Stimulated activated naive B cell treated with anti-CD40 and anti-IgM and Interleukin-4, amounts not matched to agents 10 μg/mL and 1 μg/mL and 100 μg/mL, for 72 hours (primary cell): ENCODE data around the gene TACR3.
"Not testable (repeated sequence)": the region's sequence is repeated elsewhere in the genome, so short reads cannot be mapped to it uniquely, and the experiment has no call there.

Source experiments
- ATAC-seq, 2 donors: fragments of 150-1000 bp; cut with Tn5 transposase; replicated peaks; 2 replicates each; pipeline ENCODE4 v1.10.0; 2021; ENCODE audit warnings: moderate library complexity in 1 of 2
- DNase-seq: peaks from one replicate; pipeline ENCODE4 v3.0.0; 2021
- H3K27ac Mint-ChIP-seq: one replicate; pipeline ENCODE4 v1.8.0; 2022; ENCODE audit warnings: mild to moderate bottlenecking, mixed read lengths
- H3K27me3 Mint-ChIP-seq, 2 donors: one replicate each; pipeline ENCODE4 v1.8.0; 2022; ENCODE audit warnings: mixed read lengths in 2 of 2
- H3K36me3 Mint-ChIP-seq, 2 donors: one replicate each; pipeline ENCODE4 v1.8.0; 2022; ENCODE audit warnings: mixed read lengths in 2 of 2, mild to moderate bottlenecking in 1 of 2
- H3K4me1 Mint-ChIP-seq, 2 donors: one replicate each; pipeline ENCODE4 v1.8.0; 2022; ENCODE audit warnings: mixed read lengths in 2 of 2, mild to moderate bottlenecking in 1 of 2
- H3K4me3 Mint-ChIP-seq, 2 donors: one replicate each; pipeline ENCODE4 v1.8.0; 2022; ENCODE audit warnings: mild to moderate bottlenecking in 2 of 2, mixed read lengths in 2 of 2, moderate library complexity in 1 of 2
- H3K9me3 Mint-ChIP-seq, 2 donors: one replicate each; pipeline ENCODE4 v1.8.0; 2022; ENCODE audit warnings: mixed read lengths in 2 of 2, mild to moderate bottlenecking in 1 of 2

Gene TACR3, protein sequence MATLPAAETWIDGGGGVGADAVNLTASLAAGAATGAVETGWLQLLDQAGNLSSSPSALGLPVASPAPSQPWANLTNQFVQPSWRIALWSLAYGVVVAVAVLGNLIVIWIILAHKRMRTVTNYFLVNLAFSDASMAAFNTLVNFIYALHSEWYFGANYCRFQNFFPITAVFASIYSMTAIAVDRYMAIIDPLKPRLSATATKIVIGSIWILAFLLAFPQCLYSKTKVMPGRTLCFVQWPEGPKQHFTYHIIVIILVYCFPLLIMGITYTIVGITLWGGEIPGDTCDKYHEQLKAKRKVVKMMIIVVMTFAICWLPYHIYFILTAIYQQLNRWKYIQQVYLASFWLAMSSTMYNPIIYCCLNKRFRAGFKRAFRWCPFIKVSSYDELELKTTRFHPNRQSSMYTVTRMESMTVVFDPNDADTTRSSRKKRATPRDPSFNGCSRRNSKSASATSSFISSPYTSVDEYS

GRCh38 chr4:103719830-103720207 lies at the start of gene TACR3:
Gene TACR3, minus strand, starts transcription at chr4:103719985. Its CDS starts 310 bp downstream, at chr4:103719675.
- Mint-ChIP-seq H3K9me3 (peaks cover 0 to 5% of the 10 kb centered on the region in 2 donors), H3K27ac (no peak within 1 kb of the TSS), H3K27me3 (peaks cover 5 to 17% of the 10 kb centered on the region in 2 donors), H3K4me3 (no peak within 1 kb of the TSS), H3K36me3 (no peaks in the 10 kb centered on the region), H3K4me1 (no peaks in the 10 kb centered on the region)
- DNase-seq = no peak
- ATAC-seq = peak in 1 of 2 donors; percentile 23

- no peak overlapping the region for H3K27ac Mint-ChIP-seq
- ATAC-seq (no peak), DNase-seq (no peak)
- H3K4me3 Mint-ChIP-seq = no peak overlapping the region
- H3K27me3 Mint-ChIP-seq = no peaks in the 10 kb centered on the region
- no peaks in the 10 kb centered on the region for H3K4me1 Mint-ChIP-seq
- H3K36me3 Mint-ChIP-seq = no peaks in the 10 kb centered on the region
- peaks cover 0 to 2% of the 10 kb centered on the region in 2 donors for H3K9me3 Mint-ChIP-seq
Observed at GRCh38 chr4:103757631-103758030, 37.8 kb upstream of the TACR3 start.

DNA sequence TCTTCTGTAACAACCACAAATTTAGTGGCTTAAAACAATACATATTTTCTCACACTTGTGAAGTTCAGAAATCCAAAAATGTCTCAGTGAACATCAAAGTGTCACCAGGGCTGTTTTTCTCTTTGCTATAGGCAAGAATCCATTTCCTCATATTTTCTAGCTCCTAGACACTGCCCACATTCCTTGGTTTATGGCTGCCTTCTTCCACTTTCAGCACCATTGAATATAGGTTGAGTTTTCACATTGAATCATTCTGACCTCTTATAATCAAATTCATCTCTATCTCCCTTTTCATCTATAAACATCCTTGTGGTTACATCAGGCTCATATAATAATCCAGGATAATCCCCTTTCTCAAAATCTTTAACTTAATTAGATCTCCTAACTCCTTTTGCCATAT lies 37.0 kb upstream of the TACR3 start:
- H3K27ac Mint-ChIP-seq = no peak overlapping the region
- ATAC-seq (no peak), DNase-seq (no peak)
- no peaks in the 10 kb centered on the region for H3K27me3 Mint-ChIP-seq
- peaks cover 0 to 2% of the 10 kb centered on the region in 2 donors for H3K9me3 Mint-ChIP-seq
- H3K4me3 Mint-ChIP-seq = no peak overlapping the region
- H3K36me3 Mint-ChIP-seq = no peaks in the 10 kb centered on the region
- no peaks in the 10 kb centered on the region for H3K4me1 Mint-ChIP-seq

- H3K9me3 Mint-ChIP-seq = peaks cover 0 to 2% of the 10 kb centered on the region in 2 donors
- no peaks in the 10 kb centered on the region for H3K27me3 Mint-ChIP-seq
- H3K27ac Mint-ChIP-seq = no peak overlapping the region
- ATAC-seq (no peak), DNase-seq (no peak)
- H3K4me3 Mint-ChIP-seq = no peak overlapping the region
- H3K36me3 Mint-ChIP-seq = no peaks in the 10 kb centered on the region
- no peaks in the 10 kb centered on the region for H3K4me1 Mint-ChIP-seq
Observed at GRCh38 chr4:103754844-103755243, 35.1 kb upstream of the TACR3 start.

GRCh38 chr4:103753868-103754653 lies 34.3 kb upstream of the TACR3 start:
- no peak overlapping the region for H3K27ac Mint-ChIP-seq
- peaks cover 0 to 2% of the 10 kb centered on the region in 2 donors for H3K9me3 Mint-ChIP-seq
- no peak for DNase-seq
- no peaks in the 10 kb centered on the region for H3K36me3 Mint-ChIP-seq
- H3K27me3 Mint-ChIP-seq = no peaks in the 10 kb centered on the region
- no peak overlapping the region for H3K4me3 Mint-ChIP-seq
- H3K4me1 Mint-ChIP-seq = no peaks in the 10 kb centered on the region
- ATAC-seq = peak in 1 of 2 donors; percentile 5

DNA sequence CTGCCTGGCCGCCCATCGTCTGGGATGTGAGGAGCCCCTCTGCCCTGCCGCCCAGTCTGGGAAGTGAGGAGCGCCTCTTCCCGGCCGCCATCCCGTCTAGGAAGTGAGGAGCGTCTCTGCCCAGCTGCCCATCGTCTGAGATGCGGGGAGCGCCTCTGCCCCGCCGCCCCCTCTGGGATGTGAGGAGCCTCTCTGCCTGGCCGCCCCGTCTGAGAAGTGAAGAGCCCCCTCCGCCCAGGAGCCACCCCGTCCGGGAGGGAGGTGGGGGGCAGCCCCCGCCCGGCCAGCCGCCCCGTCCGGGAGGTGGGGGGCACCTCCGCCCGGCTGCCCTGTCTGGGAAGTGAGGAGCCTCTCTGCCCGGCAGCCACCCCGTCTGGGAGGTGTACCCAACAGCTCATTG lies 3.4 kb upstream of the TACR3 start:
- H3K27me3 Mint-ChIP-seq = peaks cover 5 to 17% of the 10 kb centered on the region in 2 donors
- not testable (repeated sequence) for DNase-seq, H3K4me3 Mint-ChIP-seq, H3K36me3 Mint-ChIP-seq, H3K9me3 Mint-ChIP-seq, ATAC-seq, H3K27ac Mint-ChIP-seq, H3K4me1 Mint-ChIP-seq

DNA sequence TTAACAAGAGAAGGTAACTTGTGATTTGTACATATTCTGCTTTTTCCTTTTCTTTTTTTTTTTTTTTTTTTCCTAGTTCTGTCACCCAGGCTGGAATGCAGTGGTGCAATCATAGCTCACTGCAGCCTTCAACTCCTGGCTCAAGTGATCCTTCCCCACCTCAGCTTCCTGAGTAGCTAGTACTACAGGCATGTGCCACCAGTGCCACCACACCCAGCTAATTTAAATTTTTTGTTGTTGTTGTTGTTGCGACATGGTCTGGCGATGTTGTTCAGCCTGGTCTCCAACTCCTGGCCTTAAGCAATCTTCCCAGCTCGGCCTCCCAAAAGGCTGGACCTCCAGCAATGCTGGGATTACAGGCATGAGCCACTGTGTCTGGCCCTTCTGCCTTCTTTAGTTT lies 1.5 kb upstream of the TACR3 start:
- no peaks in the 10 kb centered on the region for H3K4me1 Mint-ChIP-seq
- no peak overlapping the region for H3K4me3 Mint-ChIP-seq
- H3K36me3 Mint-ChIP-seq = no peaks in the 10 kb centered on the region
- DNase-seq (no peak), ATAC-seq (no peak)
- H3K27me3 Mint-ChIP-seq = peaks cover 5 to 17% of the 10 kb centered on the region in 2 donors
- H3K9me3 Mint-ChIP-seq = peaks cover 0 to 5% of the 10 kb centered on the region in 2 donors
- no peak overlapping the region for H3K27ac Mint-ChIP-seq

GRCh38 chr4:103720661-103721060 lies 876 bp upstream of the TACR3 start:
- H3K9me3 Mint-ChIP-seq = peaks cover 0 to 5% of the 10 kb centered on the region in 2 donors
- no peaks in the 10 kb centered on the region for H3K4me1 Mint-ChIP-seq
- peaks cover 5 to 17% of the 10 kb centered on the region in 2 donors for H3K27me3 Mint-ChIP-seq
- ATAC-seq = no peak
- no peak overlapping the region for H3K4me3 Mint-ChIP-seq
- no peak for DNase-seq
- no peak overlapping the region for H3K27ac Mint-ChIP-seq
- H3K36me3 Mint-ChIP-seq = no peaks in the 10 kb centered on the region

DNA sequence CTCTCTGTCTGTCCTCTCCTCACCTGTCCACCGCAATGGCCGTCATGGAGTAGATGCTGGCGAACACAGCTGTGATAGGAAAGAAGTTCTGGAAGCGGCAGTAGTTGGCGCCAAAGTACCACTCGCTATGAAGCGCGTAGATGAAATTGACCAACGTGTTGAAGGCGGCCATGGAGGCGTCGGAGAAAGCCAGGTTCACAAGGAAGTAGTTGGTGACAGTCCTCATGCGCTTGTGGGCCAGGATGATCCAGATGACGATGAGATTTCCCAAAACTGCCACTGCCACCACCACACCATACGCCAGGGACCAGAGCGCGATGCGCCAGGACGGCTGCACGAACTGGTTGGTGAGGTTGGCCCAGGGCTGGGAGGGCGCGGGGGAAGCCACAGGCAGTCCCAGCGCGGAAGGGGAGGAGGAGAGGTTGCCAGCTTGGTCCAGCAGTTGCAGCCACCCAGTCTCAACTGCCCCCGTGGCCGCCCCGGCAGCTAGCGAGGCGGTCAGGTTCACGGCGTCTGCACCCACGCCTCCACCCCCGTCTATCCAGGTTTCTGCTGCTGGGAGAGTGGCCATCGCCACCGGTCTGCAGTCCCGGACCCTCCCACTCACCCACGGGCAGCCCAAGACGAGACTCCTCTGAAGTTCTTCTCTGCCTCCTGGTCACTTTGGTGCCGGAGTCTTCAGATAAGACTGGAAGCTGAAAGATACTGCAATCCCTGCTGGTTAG lies 518 bp downstream of the TACR3 start:
- no peak overlapping the region for H3K4me3 Mint-ChIP-seq
- no peaks in the 10 kb centered on the region for H3K36me3 Mint-ChIP-seq
- peaks cover 0 to 5% of the 10 kb centered on the region in 2 donors for H3K9me3 Mint-ChIP-seq
- no peak for DNase-seq
- H3K4me1 Mint-ChIP-seq = no peaks in the 10 kb centered on the region
- peaks cover 5 to 17% of the 10 kb centered on the region in 2 donors for H3K27me3 Mint-ChIP-seq
- peak in 1 of 2 donors; percentile 10 for ATAC-seq
- no peak overlapping the region for H3K27ac Mint-ChIP-seq

DNA sequence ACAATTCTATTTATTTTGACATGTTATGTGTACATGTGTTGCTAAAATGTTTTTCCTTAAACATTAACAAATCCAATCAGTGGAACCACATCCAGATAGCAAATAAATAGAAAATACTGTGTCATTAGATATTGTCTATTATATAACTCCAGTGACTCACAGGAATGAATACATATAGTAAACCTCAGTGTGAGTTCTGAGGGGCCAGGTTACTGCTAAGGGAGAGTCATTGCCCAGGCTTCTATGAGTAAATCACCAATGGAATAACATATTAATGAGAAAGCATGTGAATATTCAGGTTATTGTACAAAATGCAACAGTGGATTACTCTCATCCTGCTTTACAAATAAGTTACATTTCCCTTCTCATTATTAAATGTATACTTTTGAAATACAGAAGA lies 27.2 kb downstream of the TACR3 start:
- H3K36me3 Mint-ChIP-seq = no peaks in the 10 kb centered on the region
- DNase-seq = no peak
- no peak overlapping the region for H3K4me3 Mint-ChIP-seq
- no peaks in the 10 kb centered on the region for H3K4me1 Mint-ChIP-seq
- no peaks in the 10 kb centered on the region for H3K27me3 Mint-ChIP-seq
- no peak overlapping the region for H3K27ac Mint-ChIP-seq
- H3K9me3 Mint-ChIP-seq = peaks cover 0 to 1% of the 10 kb centered on the region in 2 donors
- no peak for ATAC-seq

DNA sequence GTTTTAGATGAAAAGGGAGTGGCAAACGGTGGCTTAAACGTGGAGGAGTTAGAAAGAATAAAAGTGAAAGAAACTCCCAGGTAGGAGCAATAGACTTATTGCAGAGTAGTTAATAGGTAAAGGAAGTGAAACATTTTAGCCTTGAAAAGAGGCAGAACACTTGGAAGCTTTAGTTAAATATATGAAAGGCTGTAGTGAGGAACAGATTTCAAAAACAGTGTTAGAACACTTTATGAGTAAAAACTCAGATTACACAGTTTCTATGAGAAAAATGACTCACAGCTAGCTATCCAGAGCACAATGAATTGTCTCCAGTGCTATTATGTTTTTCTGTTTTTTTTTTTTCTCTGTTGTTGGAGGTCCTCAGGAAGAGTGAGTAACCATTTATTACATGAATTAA lies 45.8 kb downstream of the TACR3 start:
- Mint-ChIP-seq H3K36me3 (no peaks in the 10 kb centered on the region), H3K27me3 (no peaks in the 10 kb centered on the region), H3K4me1 (no peaks in the 10 kb centered on the region), H3K4me3 (no peak overlapping the region), H3K27ac (no peak overlapping the region), H3K9me3 (peaks cover 0 to 4% of the 10 kb centered on the region in 2 donors)
- ATAC-seq (no peak), DNase-seq (no peak)

GRCh38 chr4:103666764-103667163 lies 53.0 kb downstream of the TACR3 start:
- not testable (repeated sequence) for H3K27ac Mint-ChIP-seq, H3K4me3 Mint-ChIP-seq, ATAC-seq, H3K27me3 Mint-ChIP-seq, H3K9me3 Mint-ChIP-seq, H3K4me1 Mint-ChIP-seq, H3K36me3 Mint-ChIP-seq, DNase-seq

DNA sequence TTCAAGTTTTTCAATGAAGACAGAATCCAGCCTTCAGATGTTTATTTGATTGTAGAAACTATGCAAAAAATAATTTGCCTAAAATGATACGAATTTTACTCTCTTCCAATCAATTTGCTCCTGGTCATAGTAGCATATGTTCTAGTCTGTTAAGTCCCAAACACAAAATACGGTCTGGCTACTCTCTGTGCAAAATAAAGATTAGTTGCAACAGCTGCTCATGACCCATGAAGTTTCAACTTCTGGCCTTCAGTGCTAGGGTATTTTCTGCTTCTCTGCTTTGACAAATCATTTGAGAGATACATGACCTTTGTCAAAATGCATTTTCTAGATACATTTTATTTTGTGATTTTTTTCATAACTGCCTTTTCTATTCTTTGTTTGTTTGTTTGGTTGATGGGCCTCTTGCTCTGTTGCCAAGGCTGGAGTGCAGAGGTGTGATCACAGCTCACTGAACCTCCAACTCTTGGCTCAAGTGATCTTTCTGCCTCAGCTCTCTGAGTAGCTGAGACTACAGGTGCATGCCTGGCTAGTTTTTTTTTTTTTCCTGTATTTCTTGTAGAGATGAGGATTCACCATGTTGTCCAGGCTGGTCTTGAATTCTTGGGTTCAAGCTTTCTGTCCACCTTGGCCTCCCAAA lies 55.2 kb downstream of the TACR3 start:
- Mint-ChIP-seq H3K36me3 (no peaks in the 10 kb centered on the region), H3K4me3 (no peak overlapping the region), H3K4me1 (no peaks in the 10 kb centered on the region), H3K27ac (no peak overlapping the region), H3K27me3 (no peaks in the 10 kb centered on the region), H3K9me3 (peaks cover 0 to 3% of the 10 kb centered on the region in 2 donors)
- ATAC-seq (no peak), DNase-seq (no peak)

GRCh38 chr4:103648541-103648940 lies 71.2 kb downstream of the TACR3 start:
- Mint-ChIP-seq H3K4me3 (no peak overlapping the region), H3K27me3 (no peaks in the 10 kb centered on the region), H3K36me3 (no peaks in the 10 kb centered on the region), H3K27ac (no peak overlapping the region), H3K9me3 (peaks cover 0 to 6% of the 10 kb centered on the region in 2 donors), H3K4me1 (no peaks in the 10 kb centered on the region)
- no peak for DNase-seq
- ATAC-seq = no peak
